ENCODE data around the gene HADHB. TPM values are rescaled to one million over a fixed set of nuclear protein-coding genes. Genes with fewer than 3 reads are reported as not detected.

HADHB gene
- 87.9 to 108 TPM (median 100 TPM) in 5 replicates for total RNA-seq (2022; extraction: Qiagen RNA extraction; ENCODE audit: low read depth)

DNA sequence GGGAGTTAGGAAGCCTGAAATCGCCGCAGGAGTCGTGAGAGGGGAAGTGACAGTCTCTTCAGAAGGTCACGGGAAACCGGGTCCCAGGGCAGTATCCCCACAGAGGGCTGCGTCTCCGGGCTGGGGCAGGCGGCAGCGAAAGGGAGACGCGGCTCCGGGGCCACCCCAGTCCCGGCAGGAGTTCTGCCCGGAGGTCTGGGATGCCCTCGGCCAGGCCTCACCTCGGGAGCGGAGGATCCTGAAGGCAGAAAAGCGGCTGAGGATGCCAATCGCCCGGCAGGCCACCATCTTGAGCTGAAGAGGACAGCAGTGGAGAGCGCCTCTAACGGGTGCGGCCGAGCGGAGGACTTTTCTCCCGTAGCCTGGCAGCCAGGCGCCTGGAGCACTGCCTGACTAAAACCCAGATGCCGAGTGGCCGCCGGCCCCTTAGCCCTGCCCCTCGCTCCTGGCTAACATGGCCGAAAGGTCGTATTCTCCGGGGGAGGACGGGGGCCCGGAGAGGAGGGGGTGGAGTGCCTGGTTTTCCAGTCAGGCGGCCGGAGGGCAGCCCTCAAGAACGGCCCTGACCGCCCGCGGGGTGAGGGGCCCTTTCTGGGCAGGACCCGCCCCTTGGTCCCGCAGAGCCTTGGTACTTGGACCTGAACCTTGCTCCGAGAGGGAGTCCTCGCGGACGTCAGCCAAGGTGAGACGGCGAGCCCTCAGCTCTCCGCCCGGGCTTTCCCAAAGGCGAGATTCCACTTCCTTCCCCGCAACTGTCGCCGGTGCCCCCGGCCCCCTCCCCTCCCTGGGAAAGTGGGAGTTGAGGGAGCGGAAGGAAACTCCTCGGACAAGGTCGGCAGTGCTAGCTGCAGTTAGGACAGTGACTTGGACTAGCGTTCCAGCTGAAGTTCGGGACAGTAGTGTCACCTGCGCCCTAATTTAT is at the start of gene HADHB, which contains the start of gene HADHA:
TSS of gene HADHB (plus strand) at position 631 of the 922 bp plus-strand sequence. CDS start 9,316 bp downstream, outside the sequence.
TSS of gene HADHA (minus strand) at position 324 of the 922 bp plus-strand sequence. CDS start at position 288, 36 bp downstream.

Other genes with a start within 250 kb of the HADHB start
- 309 to 339 TPM (median 326 TPM) in 5 replicates for gene RAB10, start 210.9 kb upstream of the HADHB start, total RNA-seq (2022; extraction: Qiagen RNA extraction; ENCODE audit: low read depth)
- gene GAREM2, start 71.9 kb upstream of the HADHB start, total RNA-seq (2022; extraction: Qiagen RNA extraction; ENCODE audit: low read depth) = 6.3 to 11.5 TPM (median 7.3 TPM) in 5 replicates
- gene HADHA, start 307 bp upstream of the HADHB start, total RNA-seq (2022; extraction: Qiagen RNA extraction; ENCODE audit: low read depth) = 123 to 146 TPM (median 128 TPM) in 5 replicates
- gene SELENOI, start 101.2 kb downstream of the HADHB start, total RNA-seq (2022; extraction: Qiagen RNA extraction; ENCODE audit: low read depth) = 20.3 to 28.3 TPM (median 24.9 TPM) in 5 replicates
- 0.03 to 0.13 TPM (median 0.10 TPM) in 5 replicates for gene ADGRF3, start 101.8 kb downstream of the HADHB start, total RNA-seq (2022; extraction: Qiagen RNA extraction; ENCODE audit: low read depth)
- gene DRC1, start 157.0 kb downstream of the HADHB start, total RNA-seq (2022; extraction: Qiagen RNA extraction; ENCODE audit: low read depth) = 0.14 to 0.29 TPM (median 0.21 TPM) in 5 replicates
- gene OTOF, start 233.2 kb downstream of the HADHB start, total RNA-seq (2022; extraction: Qiagen RNA extraction; ENCODE audit: low read depth) = 0.03 to 0.11 TPM (median 0.09 TPM) in 5 replicates